IMR-90 (cell line): ENCODE results near the gene RNF130. TPM values are rescaled to one million over a fixed set of nuclear protein-coding genes. Genes with fewer than 3 reads are reported as not detected.

ENCODE experiments used
- ATAC-seq: fragments of 200-7000 bp; cut with Tn5 transposase; 2 replicates; pipeline ENCODE4 v1.9.1; 2020; ENCODE audit warnings: low read depth, mild to moderate bottlenecking, moderate library complexity
- BruUV-seq: library from RNA; stranded (reverse); fragments of 400-500 nt; replicated peaks from 2 replicates; lab custom pipeline; 2021; lab: Mats Ljungman, UMichigan
- CTCF ChIA-PET: fragments of 300-600 bp; formaldehyde crosslinking; extraction: SDS; loops from one replicate; lab custom pipeline; 2021; ENCODE audit warnings: antibody characterized with exemption; lab: Yijun Ruan, JAX
- POLR2A ChIA-PET: fragments of 300-600 bp; sonication (Branson Sonifier 250); formaldehyde crosslinking; loops from one replicate; lab custom pipeline; 2022; ENCODE audit warnings: antibody characterized with exemption; ENCODE audit not compliant: unreplicated experiment; lab: Charles Lee
- DNase-seq: peaks from one replicate; pipeline ENCODE4 v3.0.0; 2013
- H2AFZ ChIP-seq: replicated peaks from 2 replicates; pipeline ENCODE3; 2013; ENCODE audit warnings: low read length, mild to moderate bottlenecking; ENCODE audit not compliant: poor library complexity
- H2AK5ac ChIP-seq: 2 replicates; pipeline ENCODE4 v1.6.1; 2013; ENCODE audit warnings: low read depth, low read length, inconsistent platforms
- H2AK9ac ChIP-seq: replicated peaks from 2 replicates; pipeline ENCODE3; 2013; ENCODE audit warnings: mild to moderate bottlenecking, low read depth, low read length, moderate library complexity; ENCODE audit not compliant: poor library complexity
- H2BK120ac ChIP-seq: 2 replicates; pipeline ENCODE4 v1.6.1; 2013; ENCODE audit warnings: low read depth, low read length, inconsistent platforms
- H2BK15ac ChIP-seq: 3 replicates; pipeline ENCODE4 v1.6.1; 2013; ENCODE audit warnings: low read depth, low read length, inconsistent platforms
- H2BK20ac ChIP-seq: 2 replicates; pipeline ENCODE4 v1.6.1; 2013; ENCODE audit warnings: low read depth, mild to moderate bottlenecking, inconsistent platforms, low read length, moderate library complexity
- H2BK5ac ChIP-seq: 2 replicates; pipeline ENCODE4 v1.6.1; 2013; ENCODE audit warnings: mild to moderate bottlenecking, low read depth, low read length, inconsistent platforms; ENCODE audit not compliant: poor library complexity, severe bottlenecking
- H3K14ac ChIP-seq: replicated peaks from 2 replicates; pipeline ENCODE4 v1.6.1; 2013; ENCODE audit warnings: low read depth, low read length, inconsistent platforms
- H3K18ac ChIP-seq: 2 replicates; pipeline ENCODE4 v1.6.1; 2013; ENCODE audit warnings: low read depth, low read length, control low read depth
- H3K23ac ChIP-seq: 2 replicates; pipeline ENCODE4 v1.6.1; 2013; ENCODE audit warnings: low read depth, low read length, inconsistent platforms
- H3K27ac ChIP-seq: 2 replicates; pipeline ENCODE4 v1.5.1; 2013; ENCODE audit warnings: mild to moderate bottlenecking, control low read depth, low read length; ENCODE audit not compliant: insufficient read depth
- H3K27me3 ChIP-seq: 2 replicates; pipeline ENCODE4 v1.6.1; 2013; ENCODE audit warnings: low read length; ENCODE audit not compliant: control insufficient read depth, insufficient read depth
- H3K36me3 ChIP-seq: 2 replicates; pipeline ENCODE4 v1.6.1; 2013; ENCODE audit warnings: low read length, mixed read lengths; ENCODE audit not compliant: control insufficient read depth, insufficient read depth
- H3K4ac ChIP-seq: 2 replicates; pipeline ENCODE4 v1.6.1; 2013; ENCODE audit warnings: low read depth, low read length, inconsistent platforms
- H3K4me1 ChIP-seq: 2 replicates; pipeline ENCODE4 v1.6.1; 2013; ENCODE audit warnings: low read length, mixed read lengths; ENCODE audit not compliant: control insufficient read depth, insufficient read depth
- H3K4me2 ChIP-seq: 2 replicates; pipeline ENCODE4 v1.6.1; 2013; ENCODE audit warnings: low read depth, mild to moderate bottlenecking, control low read depth, low read length, moderate library complexity
- H3K4me3 ChIP-seq: 2 replicates; pipeline ENCODE4 v1.5.1; 2013; ENCODE audit warnings: low read depth, mild to moderate bottlenecking, control low read depth, low read length, moderate library complexity; ENCODE audit not compliant: insufficient read depth
- H3K56ac ChIP-seq: 2 replicates; pipeline ENCODE4 v1.6.1; 2013; ENCODE audit warnings: low read length, inconsistent platforms; ENCODE audit not compliant: insufficient read depth; ENCODE audit errors: extremely low read depth
- H3K79me1 ChIP-seq, 2 experiments: 2 replicates each; pipeline ENCODE4 v1.6.1; 2013; ENCODE audit warnings: low read length in 2 of 2, inconsistent platforms in 1 of 2, low read depth in 1 of 2
- H3K9ac ChIP-seq: 2 replicates; pipeline ENCODE4 v1.6.1; 2013; ENCODE audit warnings: low read depth, low read length, control low read depth
- H3K9me1 ChIP-seq: 2 replicates; pipeline ENCODE4 v1.6.1; 2013; ENCODE audit warnings: low read length, inconsistent platforms; ENCODE audit not compliant: insufficient read depth
- H3K9me3 ChIP-seq: 2 replicates; pipeline ENCODE4 v1.6.1; 2013; ENCODE audit warnings: low read length; ENCODE audit not compliant: control insufficient read depth, insufficient read depth
- H4K20me1 ChIP-seq: 2 replicates; pipeline ENCODE4 v1.6.1; 2013; ENCODE audit warnings: low read length, inconsistent platforms; ENCODE audit not compliant: insufficient read depth
- H4K5ac ChIP-seq: 2 replicates; pipeline ENCODE4 v1.6.1; 2013; ENCODE audit warnings: mild to moderate bottlenecking, low read depth, low read length, control low read depth
- H4K8ac ChIP-seq, 2 experiments: 2 replicates each; pipeline ENCODE4 v1.6.1; 2013; ENCODE audit warnings: low read depth in 2 of 2, low read length in 2 of 2, control low read depth in 1 of 2, inconsistent platforms in 1 of 2
- H4K91ac ChIP-seq: 2 replicates; pipeline ENCODE4 v1.6.1; 2013; ENCODE audit warnings: low read depth, low read length, inconsistent platforms; ENCODE audit not compliant: insufficient read depth
- BHLHE40 ChIP-seq: fragments of 150-350 bp; IDR thresholded peaks from 2 replicates; pipeline ENCODE4 v1.6.1; 2016; ENCODE audit warnings: mild to moderate bottlenecking, low read depth, low read length
- CEBPB ChIP-seq: IDR thresholded peaks from 2 replicates; pipeline ENCODE4 v1.6.1; 2012; ENCODE audit warnings: low read depth, low read length, improper control_type of control experiment
- CHD1 ChIP-seq: IDR thresholded peaks from 2 replicates; pipeline ENCODE4 v1.6.1; 2012; ENCODE audit warnings: low read depth, low read length, improper control_type of control experiment
- ELK1 ChIP-seq: fragments of 150-350 bp; IDR thresholded peaks from 2 replicates; pipeline ENCODE4 v1.6.1; 2016; ENCODE audit warnings: low read depth, mild to moderate bottlenecking, low read length, moderate library complexity, borderline replicate concordance
- MAFK ChIP-seq: IDR thresholded peaks from 2 replicates; pipeline ENCODE4 v1.6.1; 2012; ENCODE audit warnings: low read depth, low read length, improper control_type of control experiment
- MAZ ChIP-seq: IDR thresholded peaks from 2 replicates; pipeline ENCODE4 v1.6.1; 2012; ENCODE audit warnings: low read depth, mild to moderate bottlenecking, low read length, improper control_type of control experiment, moderate library complexity, borderline replicate concordance
- MXI1 ChIP-seq: IDR thresholded peaks from 2 replicates; pipeline ENCODE4 v1.6.1; 2012; ENCODE audit warnings: low read depth, mild to moderate bottlenecking, low read length, moderate library complexity, borderline replicate concordance
- NFE2L2 ChIP-seq: fragments of 150-350 bp; IDR thresholded peaks from 2 replicates; pipeline ENCODE4 v1.6.1; 2016; ENCODE audit warnings: low read depth, mild to moderate bottlenecking, low read length
- USF2 ChIP-seq: fragments of 150-350 bp; IDR thresholded peaks from 2 replicates; pipeline ENCODE4 v1.6.1; 2017; ENCODE audit warnings: mild to moderate bottlenecking, antibody characterized with exemption, low read length, low read depth
- WGBS, 2 experiments: methylation state at CpG; one replicate each; pipeline versions ENCODE4 v1.1.5 to v1.1.7; 2013; ENCODE audit warnings: missing lambda C conversion rate in 2 of 2; ENCODE audit not compliant: insufficient read length in 1 of 2; ENCODE audit errors: extremely low coverage in 2 of 2; 5-methylcytosine and 5-hydroxymethylcytosine counted together
- dilution Hi-C: fragments of 300-500 bp; cut with HindIII; formaldehyde crosslinking; loops from one replicate; pipeline ENCODE4 v1.14.3; 2018; ENCODE audit warnings: low sequenced_read_pairs; ENCODE audit not compliant: unreplicated experiment
- in situ Hi-C: fragments of 300-500 bp; cut with MboI; formaldehyde crosslinking; loops from 3 replicates; pipeline ENCODE4 v1.14.3; 2019; ENCODE audit warnings: low sequenced_read_pairs, inconsistent platforms, mixed read lengths
- intact Hi-C: fragments of 100-400 bp; cut with micrococcal nuclease; formaldehyde crosslinking; loops from 2 replicates; pipeline ENCODE4 v1.10.0; 2022
- polyA plus RNA-seq, 3 experiments: library from polyadenylated mRNA; depleted of rRNA; stranded (reverse); fragments of >200 nt; gene quantifications; 2 replicates each; pipeline ENCODE4 v1.2.3, GENCODE V29; 2012; ENCODE audit warnings: low replicate concordance in 1 of 3
- total RNA-seq: library from RNA; depleted of rRNA; stranded (reverse); fragments of >200 nt; gene quantifications from 2 replicates; pipeline ENCODE4 v1.2.3, GENCODE V29; 2012
- TF ChIP-seq, protein P1 (sequence below): conservative IDR thresholded peaks from 2 replicates; pipeline ENCODE4 v1.5.1; 2012; ENCODE audit warnings: mild to moderate bottlenecking, low read depth, low read length, improper control_type of control experiment

The RNF130 gene
- total and polyA plus RNA-seq, 2 of the 4 experiments (the other 2 are of a cell fraction), result 12.9 to 21.7 TPM

DNA sequence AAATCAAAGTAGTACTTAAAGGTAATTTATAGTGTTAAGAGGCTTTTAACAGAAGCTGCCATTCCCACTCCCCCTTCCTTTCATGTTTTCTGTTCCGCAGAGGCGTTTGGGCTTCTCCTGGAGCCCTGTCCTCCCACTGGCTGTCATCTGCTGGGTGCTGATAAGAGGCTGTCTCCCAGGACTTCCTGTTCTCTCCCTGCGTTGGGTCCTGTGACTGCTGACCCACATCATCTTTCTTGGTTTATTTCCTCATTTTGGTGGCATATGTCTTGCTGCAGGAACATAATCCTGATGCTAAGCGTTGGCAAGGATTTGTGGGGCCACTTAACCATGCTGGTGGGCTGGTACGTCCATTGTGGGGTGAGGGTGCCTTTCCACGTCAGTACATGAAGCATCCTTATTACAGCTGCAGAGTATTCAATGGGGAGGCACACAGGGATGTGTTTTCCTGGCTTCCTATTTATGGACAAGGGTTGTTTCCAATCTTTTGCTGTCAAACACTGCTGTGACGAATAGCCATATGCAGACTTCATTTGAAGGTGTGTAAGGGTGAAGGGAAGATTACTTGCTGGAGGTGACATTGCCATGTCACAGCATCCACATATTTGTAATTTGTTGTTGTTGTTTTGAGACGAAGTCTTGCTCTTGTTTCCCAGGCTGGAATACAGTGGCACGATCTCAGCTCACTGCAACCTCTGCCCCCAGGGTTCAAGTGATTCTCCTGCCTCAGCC is 22.3 kb upstream of the RNF130 start (continued):
- TF ChIP-seq ELK1, result no peak

DNA sequence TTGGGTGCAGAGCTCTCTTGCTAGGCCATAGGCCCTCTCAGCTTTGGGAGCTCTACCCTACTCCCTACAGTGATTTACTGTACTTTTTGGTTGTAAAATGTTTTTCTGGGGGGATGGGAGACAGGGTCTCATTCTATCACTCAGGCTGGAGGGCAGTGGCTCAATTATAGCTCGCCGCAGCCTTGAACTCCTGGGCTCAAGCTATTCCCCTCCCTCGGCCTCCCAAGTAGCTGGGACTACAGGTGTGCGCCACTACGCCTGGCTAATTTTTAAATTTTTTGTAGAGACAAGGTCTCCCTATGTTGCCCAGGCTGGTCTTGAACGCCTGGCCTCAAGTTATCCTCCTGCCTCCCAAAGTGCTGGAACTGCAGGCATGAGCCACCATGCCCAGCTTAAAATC is 21.7 kb upstream of the RNF130 start:
- no peak overlapping the region for H3K9ac ChIP-seq
- intact Hi-C loops, result no loop called here
- H4K5ac ChIP-seq, result no peak overlapping the region
- H2BK15ac ChIP-seq, result no peak overlapping the region
- ATAC-seq (no peak), DNase-seq (no peak)
- TF ChIP-seq CHD1 (no peak), CEBPB (no peak), BHLHE40 (no peak), MAFK (no peak), MXI1 (no peak), USF2 (no peak), NFE2L2 (no peak), MAZ (no peak)
- TF ChIP-seq, protein P1, sequence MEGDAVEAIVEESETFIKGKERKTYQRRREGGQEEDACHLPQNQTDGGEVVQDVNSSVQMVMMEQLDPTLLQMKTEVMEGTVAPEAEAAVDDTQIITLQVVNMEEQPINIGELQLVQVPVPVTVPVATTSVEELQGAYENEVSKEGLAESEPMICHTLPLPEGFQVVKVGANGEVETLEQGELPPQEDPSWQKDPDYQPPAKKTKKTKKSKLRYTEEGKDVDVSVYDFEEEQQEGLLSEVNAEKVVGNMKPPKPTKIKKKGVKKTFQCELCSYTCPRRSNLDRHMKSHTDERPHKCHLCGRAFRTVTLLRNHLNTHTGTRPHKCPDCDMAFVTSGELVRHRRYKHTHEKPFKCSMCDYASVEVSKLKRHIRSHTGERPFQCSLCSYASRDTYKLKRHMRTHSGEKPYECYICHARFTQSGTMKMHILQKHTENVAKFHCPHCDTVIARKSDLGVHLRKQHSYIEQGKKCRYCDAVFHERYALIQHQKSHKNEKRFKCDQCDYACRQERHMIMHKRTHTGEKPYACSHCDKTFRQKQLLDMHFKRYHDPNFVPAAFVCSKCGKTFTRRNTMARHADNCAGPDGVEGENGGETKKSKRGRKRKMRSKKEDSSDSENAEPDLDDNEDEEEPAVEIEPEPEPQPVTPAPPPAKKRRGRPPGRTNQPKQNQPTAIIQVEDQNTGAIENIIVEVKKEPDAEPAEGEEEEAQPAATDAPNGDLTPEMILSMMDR, result no peak
- H2AK5ac ChIP-seq, result no peak overlapping the region
- dilution Hi-C loops, result no loop called here
- H3K9me3 ChIP-seq, result no peaks in the 10 kb centered on the region
- no peak overlapping the region for H3K23ac ChIP-seq
- H2BK5ac ChIP-seq, result no peak overlapping the region
- no peak overlapping the region for H4K8ac ChIP-seq
- WGBS, 2 experiments, result 87% methylated on average over 3 of the region's 6 CpGs; no CpG with 5 or more reads in 1 of the 2 experiments
- no peak overlapping the region for H3K4me2 ChIP-seq
- H3K9me1 ChIP-seq, result no peaks in the 10 kb centered on the region
- no peak overlapping the region for H2BK120ac ChIP-seq
- no peak overlapping the region for H4K91ac ChIP-seq
- in situ Hi-C loops, result no loop called here
- H4K20me1 ChIP-seq, result no peaks in the 10 kb centered on the region
- H3K14ac ChIP-seq, result no peak overlapping the region
- H3K36me3 ChIP-seq, result no peaks in the 10 kb centered on the region
- H2AFZ ChIP-seq, result no peak overlapping the region
- no peak overlapping the region for H3K27ac ChIP-seq
- H3K79me1 ChIP-seq, result no peaks in the 10 kb centered on the region
- no peak overlapping the region for H2BK20ac ChIP-seq
- ChIA-PET CTCF (no interaction called here), POLR2A (no interaction called here)
- H2AK9ac ChIP-seq, result no peak overlapping the region
- H3K4ac ChIP-seq, result no peak overlapping the region
- H3K4me1 ChIP-seq, result no peaks in the 10 kb centered on the region; the same call in 1 of the 2 replicates
- no peak overlapping the region for H3K18ac ChIP-seq
- H3K4me3 ChIP-seq, result no peak overlapping the region
- no peak overlapping the region for H3K56ac ChIP-seq
- no TSS peak for BruUV-seq
- H3K27me3 ChIP-seq, result peaks cover 2% of the 10 kb centered on the region; the same call in 1 of the 2 replicates
